ENCODE results near the gene COL15A1.

DNA sequence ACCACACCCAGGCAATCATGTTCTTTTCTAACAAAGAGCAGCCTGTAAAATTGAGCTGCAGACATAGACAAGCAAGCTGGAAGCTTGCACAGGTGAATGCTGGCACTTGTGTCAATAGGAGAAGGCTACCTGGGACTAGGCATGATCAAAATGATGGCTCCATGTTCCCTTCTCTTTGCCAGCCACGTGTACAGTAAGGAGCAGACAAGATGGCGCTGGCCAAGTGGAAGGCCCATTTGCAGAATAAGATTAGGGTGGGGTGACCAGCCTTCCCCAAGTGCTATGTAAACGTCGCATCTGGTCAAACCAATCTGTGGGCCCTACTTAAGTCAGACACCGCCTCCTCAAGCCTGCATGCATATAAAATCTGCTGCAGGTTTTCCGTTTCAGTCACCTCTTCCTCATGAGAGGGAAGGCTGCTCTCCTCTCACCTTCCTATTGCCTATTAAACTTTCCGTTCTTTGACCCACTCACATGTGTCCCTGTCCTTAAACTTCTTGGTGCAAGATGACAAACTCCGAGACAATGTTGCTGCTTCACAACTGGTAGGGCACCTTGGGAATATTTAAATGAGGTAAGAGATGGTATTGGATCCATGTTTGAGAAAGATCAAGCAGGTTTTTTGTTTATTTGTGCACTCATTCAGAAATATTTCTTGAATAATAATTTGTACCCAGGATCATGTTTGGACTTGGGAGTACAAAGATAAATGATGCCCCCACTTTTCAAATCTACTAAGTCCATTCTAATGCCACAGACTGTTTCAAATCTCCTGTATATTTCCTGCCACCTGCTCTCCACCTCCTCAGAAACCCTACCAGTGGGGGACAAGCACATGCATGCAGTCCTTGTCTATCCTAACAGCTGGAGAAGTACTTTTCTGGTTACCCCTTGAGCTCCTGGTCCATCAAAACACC is 130.5 kb downstream of the COL15A1 start:
- TF ChIP-seq CTCF (IDR thresholded peaks at IDR 0.05): no peak
- TF ChIP-seq POLR2AphosphoS5 (IDR thresholded peaks at IDR 0.05): no peak
- TF ChIP-seq POLR2A (IDR thresholded peaks at IDR 0.05): no peak

Data from stomach (tissue), 4 donors.